Measurements from ENCODE around the gene TRAF7.

TRAF7 gene

DNA sequence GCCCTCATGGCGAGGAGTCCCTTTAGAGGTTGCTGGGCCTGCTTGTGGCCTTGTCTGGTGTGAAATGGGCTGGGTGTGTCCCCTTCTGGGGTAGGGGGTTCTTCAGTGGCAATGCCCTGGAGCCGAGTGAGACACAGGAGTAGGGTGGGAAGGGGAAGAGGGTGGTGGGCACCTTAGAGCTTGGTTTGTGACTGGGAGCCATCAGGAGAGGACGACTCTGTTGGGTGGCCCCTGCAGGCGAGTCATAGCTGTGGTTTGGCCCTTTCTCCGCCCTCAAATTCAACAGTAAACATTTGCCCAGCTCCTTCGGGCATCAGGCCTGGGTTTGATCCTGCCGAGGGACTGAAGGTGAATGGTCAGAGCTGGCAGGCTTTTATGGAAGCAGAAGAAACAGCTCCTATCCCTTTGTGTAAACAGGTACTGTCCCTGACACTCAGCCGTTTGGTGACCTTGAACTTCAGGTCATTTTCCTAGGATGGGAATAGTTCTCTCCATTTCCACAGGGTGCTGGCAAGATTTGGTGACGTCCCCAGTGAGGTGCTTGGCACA lies 70.7 kb downstream of the TRAF7 start:
- no peak for DNase-seq

DNA sequence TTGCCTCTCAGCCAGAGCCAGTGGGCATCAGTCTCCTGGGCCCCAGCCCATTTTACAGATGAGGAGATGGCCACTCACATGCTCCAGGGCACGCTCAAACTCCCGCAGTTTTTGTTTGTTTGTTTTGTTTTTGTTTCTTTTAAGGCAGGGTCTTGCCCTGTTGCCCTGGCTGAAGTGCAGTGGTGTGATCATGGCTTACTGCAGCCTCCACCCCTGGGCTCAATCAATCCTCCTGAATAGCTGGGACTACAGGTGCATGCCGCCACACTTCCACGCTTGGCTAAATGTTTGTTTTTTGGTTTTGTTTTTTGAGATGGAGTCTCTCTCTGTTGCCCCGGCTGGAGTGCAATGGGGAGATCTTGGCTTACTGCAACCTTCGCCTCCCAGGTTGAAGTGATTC lies 71.3 kb downstream of the TRAF7 start:
- DNase-seq: no peak

Measured in T-helper 2 cell (primary cell).